HG02885 (cell line): ENCODE results near the gene GDF2.

Experiments used
- ATAC-seq: cut with Tn5 transposase; IDR thresholded peaks from one replicate; pipeline ENCODE4 v1.9.1; 2021; ENCODE audit warnings: mild to moderate bottlenecking; ENCODE audit not compliant: unreplicated experiment, poor library complexity

Gene GDF2

GRCh38 chr10:47331491-47331890, 9.2 kb downstream of the GDF2 start:
- no peak for ATAC-seq

- ATAC-seq = no peak
Observed at GRCh38 chr10:47331954-47332353, 9.7 kb downstream of the GDF2 start.

- ATAC-seq = no peak
Observed at GRCh38 chr10:47332371-47332770, 10.1 kb downstream of the GDF2 start.

GRCh38 chr10:47332946-47333345, 10.7 kb downstream of the GDF2 start:
- ATAC-seq = no peak

GRCh38 chr10:47333532-47333931, 11.3 kb downstream of the GDF2 start:
- no peak for ATAC-seq

- no peak for ATAC-seq
Observed at GRCh38 chr10:47334466-47335295, 12.4 kb downstream of the GDF2 start.

GRCh38 chr10:47335906-47336305, 13.7 kb downstream of the GDF2 start:
- ATAC-seq = no peak

- ATAC-seq = no peak
Observed at GRCh38 chr10:47336387-47337134, 14.3 kb downstream of the GDF2 start.

- ATAC-seq = no peak
Observed at GRCh38 chr10:47337310-47337709, 15.1 kb downstream of the GDF2 start.

GRCh38 chr10:47339186-47339735, 17.0 kb downstream of the GDF2 start:
- no peak for ATAC-seq

- no peak for ATAC-seq
Observed at GRCh38 chr10:47339759-47340607, 17.7 kb downstream of the GDF2 start.

GRCh38 chr10:47340608-47341170, 18.4 kb downstream of the GDF2 start:
- peak; percentile 56 for ATAC-seq

- ATAC-seq = no peak
Observed at GRCh38 chr10:47344996-47345870, 23.0 kb downstream of the GDF2 start.

GRCh38 chr10:47346581-47347302, 24.5 kb downstream of the GDF2 start:
- ATAC-seq = no peak

GRCh38 chr10:47347303-47347675, 25.0 kb downstream of the GDF2 start:
- no peak for ATAC-seq

GRCh38 chr10:47348138-47348651, 25.9 kb downstream of the GDF2 start, which contains the start of gene RBP3:
RBP3 (plus strand) TSS chr10:47348363; CDS start chr10:47348485, 122 bp downstream.
- ATAC-seq = no peak

- no peak for ATAC-seq
Observed at GRCh38 chr10:47348661-47349470, 26.6 kb downstream of the GDF2 start.
